ENCODE data around the gene KIF3C.

KIF3C gene

GRCh38 chr2:25891672-25892071 lies 90.6 kb downstream of the KIF3C start:
- TF ChIP-seq CTCF (IDR thresholded peaks at IDR 0.05; ENCODE audit: control insufficient read depth, insufficient read depth, low read depth, low read length, missing control alignments) = no peak
- no peak overlapping the region for H3K4me3 ChIP-seq (ENCODE audit: control insufficient read depth, low read depth, low read length)
- no peak for DNase-seq (ENCODE audit: low read depth)

GRCh38 chr2:25887624-25888242 lies 94.6 kb downstream of the KIF3C start:
- DNase-seq (ENCODE audit: low read depth) = no peak
- H3K4me3 ChIP-seq (ENCODE audit: control insufficient read depth, low read depth, low read length) = no peak overlapping the region
- no peak for TF ChIP-seq CTCF (IDR thresholded peaks at IDR 0.05; ENCODE audit: control insufficient read depth, insufficient read depth, low read depth, low read length, missing control alignments)

GRCh38 chr2:25885933-25886332 lies 96.4 kb downstream of the KIF3C start:
- no peak for TF ChIP-seq CTCF (IDR thresholded peaks at IDR 0.05; ENCODE audit: control insufficient read depth, insufficient read depth, low read depth, low read length, missing control alignments)
- peak; percentile 27 for DNase-seq (ENCODE audit: low read depth)
- no peak overlapping the region for H3K4me3 ChIP-seq (ENCODE audit: control insufficient read depth, low read depth, low read length)

GRCh38 chr2:25881764-25882163 lies 100.5 kb downstream of the KIF3C start:
- no peak for TF ChIP-seq CTCF (IDR thresholded peaks at IDR 0.05; ENCODE audit: control insufficient read depth, insufficient read depth, low read depth, low read length, missing control alignments)
- H3K4me3 ChIP-seq (ENCODE audit: control insufficient read depth, low read depth, low read length) = no peak overlapping the region
- no peak for DNase-seq (ENCODE audit: low read depth)

GRCh38 chr2:25879133-25879730 lies 103.1 kb downstream of the KIF3C start:
- peak; percentile 25 for DNase-seq (ENCODE audit: low read depth)
- H3K4me3 ChIP-seq (ENCODE audit: control insufficient read depth, low read depth, low read length) = peak overlapping the region; percentile 48

GRCh38 chr2:25878361-25879132 lies 103.8 kb downstream of the KIF3C start, which contains the start of gene ASXL2:
Gene ASXL2 (minus strand): TSS chr2:25878487. CDS start chr2:25878222, 265 bp downstream.
- H3K4me3 ChIP-seq (ENCODE audit: control insufficient read depth, low read depth, low read length) = peak within 1 kb of the TSS; percentile 98
- DNase-seq (ENCODE audit: low read depth) = peak; percentile 78
- TF ChIP-seq CTCF (IDR thresholded peaks at IDR 0.05; ENCODE audit: control insufficient read depth, insufficient read depth, low read depth, low read length, missing control alignments) = no peak

More at GRCh38 chr2:25879133-25879730, 103.1 kb downstream of the KIF3C start:
- no peak for TF ChIP-seq CTCF (IDR thresholded peaks at IDR 0.05; ENCODE audit: control insufficient read depth, insufficient read depth, low read depth, low read length, missing control alignments)
